Measurements from ENCODE around the gene NCSTN. TPM values are rescaled to one million over a fixed set of nuclear protein-coding genes. Genes with fewer than 3 reads are reported as not detected.

Gene NCSTN
- total and polyA plus RNA-seq, 2 of the 13 experiments (the other 11 are each of a cell fraction or from before 2014, with no cell fraction given), result 44.2 to 247 TPM

GRCh38 chr1:160328184-160328583, 15.0 kb upstream of the NCSTN start:
- H4K20me1 ChIP-seq (ENCODE audit: insufficient read depth, low read length), result peaks cover 2% of the 10 kb centered on the region
- FAIRE-seq, result no peak
- no peaks in the 10 kb centered on the region for H3K4me1 ChIP-seq (ENCODE audit: insufficient read depth, low read length)
- peaks cover 4% of the 10 kb centered on the region for H3K79me2 ChIP-seq (ENCODE audit: insufficient read depth, low read length)
- DNase-seq (ENCODE audit: low spot score), result no peak
- H3K9me3 ChIP-seq (ENCODE audit: low read length), result no peaks in the 10 kb centered on the region
- ChIA-PET POLR2A (no interaction called here), CTCF (ENCODE audit: low intra/inter-chr PET ratio, low total read pairs) (no interaction called here)
- H3K27me3 ChIP-seq (ENCODE audit: control insufficient read depth in 1 of 2, insufficient read depth in 2 of 2, low read length in 2 of 2), result no peaks in the 10 kb centered on the region
- no TSS peak for BruUV-seq (replicated peaks)
- no peak for ATAC-seq
- H3K9ac ChIP-seq (ENCODE audit: insufficient read depth, low read depth, low read length), result no peak overlapping the region
- in situ Hi-C loops (cut with HindIII; ENCODE audit: extremely low pct_ligation_motif_present, low pct_unique_long_range_greater_than_20kb) (no loop called here), intact Hi-C loops (cut with micrococcal nuclease; ENCODE audit: unreplicated experiment) (no loop called here)
- H3K4me3 ChIP-seq (replicated peaks in 1 of 3; ENCODE audit: insufficient read depth in 1 of 3, low read depth in 2 of 3, low read length in 3 of 3), result no peak overlapping the region
- WGBS (ENCODE audit: low lambda C conversion rate), result 95% methylated on average over 8 of the region's 8 CpGs
- H3K27ac ChIP-seq (ENCODE audit: extremely low read length, insufficient read depth, low read length), result no peak overlapping the region
- peaks cover 18 to 85% of the 10 kb centered on the region in 2 experiments for H3K36me3 ChIP-seq (replicated peaks in 1 of 2; ENCODE audit: control insufficient read depth in 1 of 2, insufficient read depth in 2 of 2, low read length in 2 of 2)
- no peak overlapping the region for H3K4me2 ChIP-seq (ENCODE audit: low read depth, low read length)
- TF ChIP-seq ZFP41 (CRISPR knock-in tag; IDR thresholded peaks at IDR 0.05; ENCODE audit: borderline replicate concordance), result no peak
- no peak for TF ChIP-seq MTF2 (CRISPR knock-in tag; IDR thresholded peaks at IDR 0.05; ENCODE audit: borderline replicate concordance)
- TF ChIP-seq ZNF569 (CRISPR knock-in tag; IDR thresholded peaks at IDR 0.05; ENCODE audit: borderline replicate concordance), result no peak
- no peak for TF ChIP-seq HDAC1 (CRISPR knock-in tag; IDR thresholded peaks at IDR 0.05)
- no peak for TF ChIP-seq BORCS8-MEF2B (CRISPR knock-in tag; IDR thresholded peaks at IDR 0.05)
- TF ChIP-seq FLYWCH1 (CRISPR knock-in tag; IDR thresholded peaks at IDR 0.05), result no peak
- TF ChIP-seq FOXC1 (CRISPR knock-in tag; IDR thresholded peaks at IDR 0.05; ENCODE audit: borderline replicate concordance), result no peak
- TF ChIP-seq NBN (conservative IDR thresholded peaks at IDR 0.05), result no peak
- TF ChIP-seq ZNF3 (CRISPR knock-in tag; IDR thresholded peaks at IDR 0.05), result no peak
- TF ChIP-seq SMAD9 (CRISPR knock-in tag; IDR thresholded peaks at IDR 0.05), result no peak
- no peak for TF ChIP-seq ZNF121 (CRISPR knock-in tag; IDR thresholded peaks at IDR 0.05)
- TF ChIP-seq ZNF513 (CRISPR knock-in tag; conservative IDR thresholded peaks at IDR 0.05), result no peak
- no peak for TF ChIP-seq MIER2 (CRISPR knock-in tag; IDR thresholded peaks at IDR 0.05)
- no peak for TF ChIP-seq ZNF136 (CRISPR knock-in tag; IDR thresholded peaks at IDR 0.05; ENCODE audit: low read depth)
- no peak for TF ChIP-seq PCBP2 (optimal IDR thresholded peaks at IDR 0.05; ENCODE audit: low read depth, low read length, poor library complexity, severe bottlenecking)
- no peak for TF ChIP-seq KAT8 (CRISPR knock-in tag; IDR thresholded peaks at IDR 0.05)
- no peak for TF ChIP-seq HOXD1 (CRISPR knock-in tag; IDR thresholded peaks at IDR 0.05)
- no peak for TF ChIP-seq ZSCAN21 (CRISPR knock-in tag; IDR thresholded peaks at IDR 0.05; ENCODE audit: borderline replicate concordance)
- H2AFZ ChIP-seq (ENCODE audit: low read length), result no peak overlapping the region

Data from HepG2 (cell line).